OCI-LY3 (cell line): Measurements from ENCODE around the gene GNAI3.

Experiments used
- H2AFZ ChIP-seq: fragments of 200-600, 300-600 bp; shearing (Covaris generic); 2 replicates; pipeline ENCODE4 v1.6.0; 2014; ENCODE audit warnings: antibody characterized with exemption, low read depth, low read length
- H3K27ac ChIP-seq: fragments of 200-600, 300-600 bp; sonication (generic); 2 replicates; pipeline ENCODE4 v1.5.1; 2014; ENCODE audit warnings: mild to moderate bottlenecking, low read length, moderate library complexity, mixed read lengths
- H3K27me3 ChIP-seq: fragments of 200-600, 300-600 bp; sonication (generic); 2 replicates; pipeline ENCODE4 v1.6.1; 2014; ENCODE audit warnings: low read depth, low read length, mixed read lengths
- H3K36me3 ChIP-seq: fragments of 200-600, 300-600 bp; sonication (generic); replicated peaks from 2 replicates; pipeline ENCODE3; 2014; ENCODE audit warnings: low read depth, low read length, mixed read lengths
- H3K4me1 ChIP-seq: fragments of 300-600, 200-600 bp; sonication (generic); 2 replicates; pipeline ENCODE4 v1.6.1; 2014; ENCODE audit warnings: low read length, mixed read lengths
- H3K4me2 ChIP-seq: fragments of 200-600, 300-600 bp; sonication (generic); 2 replicates; pipeline ENCODE4 v1.6.1; 2014; ENCODE audit warnings: low read length, mixed read lengths
- H3K4me3 ChIP-seq: fragments of 300-600, 200-600 bp; sonication (generic); 2 replicates; pipeline ENCODE4 v1.5.1; 2014; ENCODE audit warnings: antibody characterized with exemption, mild to moderate bottlenecking, low read length, moderate library complexity
- H3K79me2 ChIP-seq: fragments of 300-600, 200-600 bp; shearing (Covaris generic); 2 replicates; pipeline ENCODE4 v1.6.1; 2014; ENCODE audit warnings: mild to moderate bottlenecking, low read length, mixed read lengths
- H3K9ac ChIP-seq: fragments of 300-600, 200-600 bp; shearing (Covaris generic); 2 replicates; pipeline ENCODE4 v1.6.0; 2014; ENCODE audit warnings: mild to moderate bottlenecking, low read length, moderate library complexity
- H3K9me3 ChIP-seq: fragments of 200-600, 300-600 bp; shearing (Covaris generic); 2 replicates; pipeline ENCODE4 v1.6.1; 2014; ENCODE audit warnings: low read length, mixed read lengths; ENCODE audit not compliant: insufficient read depth
- H4K20me1 ChIP-seq: fragments of 200-600, 300-600 bp; sonication (generic); 2 replicates; pipeline ENCODE4 v1.6.1; 2016; ENCODE audit warnings: low read length, mixed read lengths; ENCODE audit not compliant: insufficient read depth
- CTCF ChIP-seq: fragments of 200-600, 300-600 bp; sonication (generic); IDR thresholded peaks from 2 replicates; pipeline ENCODE4 v1.5.1; 2014; ENCODE audit warnings: antibody characterized with exemption, low read length, low read depth
- EZH2phosphoT487 ChIP-seq: fragments of 200-600 bp; shearing (Covaris generic); IDR thresholded peaks from 2 replicates; pipeline ENCODE4 v1.6.1; 2018; ENCODE audit warnings: antibody characterized with exemption, mixed run types, low read depth

Gene GNAI3

DNA sequence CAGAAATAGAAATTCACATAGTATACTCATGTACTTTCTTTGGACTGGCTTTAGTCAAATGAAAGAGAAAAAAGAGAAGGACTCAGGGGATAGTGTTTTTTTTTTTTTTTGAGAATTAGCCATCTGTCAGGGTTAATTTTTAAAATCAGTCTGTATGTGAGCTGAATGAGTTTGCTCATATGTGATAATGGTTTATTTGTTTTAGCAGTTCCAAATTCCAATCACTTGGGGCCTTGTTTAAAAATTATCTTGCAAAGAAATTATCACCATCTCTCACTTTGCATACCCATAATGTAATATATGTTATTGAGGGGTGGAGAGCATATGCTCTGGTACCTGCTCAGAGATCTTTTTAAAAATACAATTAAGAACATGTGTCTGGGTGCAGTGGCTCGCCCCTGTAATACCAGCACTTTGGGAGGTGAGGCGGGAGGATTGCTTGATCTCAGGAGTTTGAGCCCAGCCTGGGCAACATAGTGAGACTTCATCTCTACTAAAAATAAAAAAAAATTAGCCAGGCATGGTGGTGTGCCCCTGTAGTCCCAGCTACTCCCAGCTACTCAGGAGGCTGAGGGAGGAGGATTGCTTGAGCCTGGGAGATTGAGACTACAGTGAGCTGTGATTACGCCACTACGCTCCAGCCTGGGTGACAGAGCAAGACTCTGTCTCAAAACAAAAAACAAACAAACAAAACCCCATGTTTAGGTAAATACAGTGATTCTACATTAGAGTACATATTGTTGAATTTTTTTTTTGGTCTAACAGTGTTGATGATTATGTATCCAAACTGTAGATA lies 19.7 kb downstream of the GNAI3 start:
- TF ChIP-seq CTCF (no peak), EZH2phosphoT487 (no peak)
- peaks cover 15% of the 10 kb centered on the region for H3K4me1 ChIP-seq
- H3K36me3 ChIP-seq, result no peaks in the 10 kb centered on the region
- H2AFZ ChIP-seq, result no peak overlapping the region
- no peak overlapping the region for H3K4me3 ChIP-seq
- H3K4me2 ChIP-seq, result peak overlapping the region; percentile 51; the same call in 1 of the 2 replicates
- no peaks in the 10 kb centered on the region for H3K27me3 ChIP-seq
- H3K79me2 ChIP-seq, result peaks cover 81% of the 10 kb centered on the region
- no peak overlapping the region for H3K9ac ChIP-seq
- peaks cover 30% of the 10 kb centered on the region for H4K20me1 ChIP-seq
- no peak overlapping the region for H3K27ac ChIP-seq
- H3K9me3 ChIP-seq, result no peaks in the 10 kb centered on the region

- peaks cover 68% of the 10 kb centered on the region for H3K79me2 ChIP-seq
- peaks cover 27% of the 10 kb centered on the region for H3K4me1 ChIP-seq
- no peaks in the 10 kb centered on the region for H3K36me3 ChIP-seq
- H3K9ac ChIP-seq, result no peak overlapping the region
- 0 out of 2 replicates have a peak overlapping the region, but pooled peaks have one; percentile 35 for H3K4me3 ChIP-seq
- H3K4me2 ChIP-seq, result peak overlapping the region; percentile 51
- H3K27ac ChIP-seq, result no peak overlapping the region
- no peaks in the 10 kb centered on the region for H3K9me3 ChIP-seq
- TF ChIP-seq CTCF, result no peak
- no peak for TF ChIP-seq EZH2phosphoT487
- H4K20me1 ChIP-seq, result peaks cover 31% of the 10 kb centered on the region
- no peak overlapping the region for H2AFZ ChIP-seq
- no peaks in the 10 kb centered on the region for H3K27me3 ChIP-seq
Measured at GRCh38 chr1:109569323-109569722, 20.9 kb downstream of the GNAI3 start.

- no peaks in the 10 kb centered on the region for H3K9me3 ChIP-seq
- no peaks in the 10 kb centered on the region for H3K36me3 ChIP-seq
- peaks cover 58% of the 10 kb centered on the region for H3K79me2 ChIP-seq
- H3K27me3 ChIP-seq, result no peaks in the 10 kb centered on the region
- H3K4me2 ChIP-seq, result no peak overlapping the region
- H3K27ac ChIP-seq, result no peak overlapping the region
- no peak overlapping the region for H2AFZ ChIP-seq
- peaks cover 28% of the 10 kb centered on the region for H3K4me1 ChIP-seq
- no peak overlapping the region for H3K4me3 ChIP-seq
- H3K9ac ChIP-seq, result no peak overlapping the region
- TF ChIP-seq CTCF (no peak), EZH2phosphoT487 (no peak)
- peaks cover 31% of the 10 kb centered on the region for H4K20me1 ChIP-seq
Measured at GRCh38 chr1:109570414-109570813, 22.0 kb downstream of the GNAI3 start.

DNA sequence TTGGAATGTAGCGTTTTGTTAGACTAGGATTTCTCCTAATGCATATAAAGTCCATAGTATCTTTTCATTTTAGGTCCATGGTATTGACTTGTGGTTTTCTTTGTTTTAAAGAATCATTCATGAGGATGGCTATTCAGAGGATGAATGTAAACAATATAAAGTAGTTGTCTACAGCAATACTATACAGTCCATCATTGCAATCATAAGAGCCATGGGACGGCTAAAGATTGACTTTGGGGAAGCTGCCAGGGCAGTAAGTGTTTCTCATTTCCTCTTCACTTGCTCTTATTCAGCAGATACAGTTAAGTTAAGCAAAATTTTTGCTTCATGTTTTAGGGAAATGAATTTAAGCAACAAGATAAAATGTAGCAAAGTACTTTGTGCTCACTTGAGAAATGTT lies 25.4 kb downstream of the GNAI3 start:
- Histone ChIP-seq H4K20me1 (peaks cover 24% of the 10 kb centered on the region), H3K27ac (peak overlapping the region; percentile 21; the same call in 1 of the 2 replicates)

More for the DNA sequence above, 25.4 kb downstream of the GNAI3 start:
- Histone ChIP-seq H3K9me3 (no peaks in the 10 kb centered on the region), H3K79me2 (peaks cover 32% of the 10 kb centered on the region), H3K9ac (no peak overlapping the region), H3K4me1 (peaks cover 21% of the 10 kb centered on the region), H2AFZ (no peak overlapping the region), H3K4me3 (no peak overlapping the region), H3K36me3 (no peaks in the 10 kb centered on the region), H3K27me3 (no peaks in the 10 kb centered on the region), H3K4me2 (peak overlapping the region; percentile 11; the same call in 1 of the 2 replicates)
- TF ChIP-seq EZH2phosphoT487 (no peak), CTCF (no peak)
